ENCODE measurements around the gene PTTG1IP.
A peak's percentile ranks its signal among the peaks of the same experiment; 100 is the strongest.

Gene PTTG1IP

DNA sequence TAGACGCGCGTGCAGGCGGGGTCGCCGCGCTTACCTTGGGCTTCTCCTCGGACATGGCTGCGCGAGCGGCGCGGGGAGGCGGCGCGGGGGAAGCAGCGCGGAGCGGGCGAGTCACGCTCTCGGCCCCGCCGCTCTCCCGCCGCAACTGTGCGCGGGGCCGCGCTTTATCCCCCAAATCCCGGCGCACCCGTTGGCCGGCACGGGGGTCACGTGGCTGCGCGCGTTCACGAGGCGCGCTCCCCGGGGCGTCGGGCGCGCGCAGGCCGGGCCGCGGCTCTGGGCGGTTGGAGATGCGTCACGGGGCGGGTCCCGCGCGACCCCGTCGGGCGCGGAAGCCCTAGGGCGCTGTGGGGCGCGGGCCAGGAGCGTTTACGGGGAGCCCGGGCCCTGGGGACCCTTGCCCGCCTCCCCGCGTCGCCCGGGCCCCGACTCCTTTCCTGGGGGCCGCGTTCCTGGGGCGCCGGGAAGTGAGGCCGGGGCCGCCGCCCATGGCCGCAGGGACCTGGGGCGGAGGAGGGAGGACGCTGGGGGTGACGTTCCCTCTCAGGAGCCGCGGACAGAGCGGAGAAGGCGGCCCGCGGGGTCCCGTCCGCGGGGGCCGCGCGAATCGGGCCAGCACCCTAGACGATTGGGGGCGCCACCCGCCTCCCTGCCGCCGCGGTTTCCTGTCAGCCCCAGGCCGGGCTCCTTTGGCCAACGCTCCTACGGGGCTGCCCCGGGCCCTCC, 55.4 kb downstream of the PTTG1IP start, which contains the start of gene SUMO3:
SUMO3 (minus strand) TSS at position 149 of the 726 bp plus-strand sequence; CDS start at position 55, 94 bp downstream.
- DNase-seq = peak; percentile 85

- DNase-seq = peak; percentile 84
These were observed 56.0 kb downstream of the PTTG1IP start for GRCh38 chr21:44817506-44817880.

DNA sequence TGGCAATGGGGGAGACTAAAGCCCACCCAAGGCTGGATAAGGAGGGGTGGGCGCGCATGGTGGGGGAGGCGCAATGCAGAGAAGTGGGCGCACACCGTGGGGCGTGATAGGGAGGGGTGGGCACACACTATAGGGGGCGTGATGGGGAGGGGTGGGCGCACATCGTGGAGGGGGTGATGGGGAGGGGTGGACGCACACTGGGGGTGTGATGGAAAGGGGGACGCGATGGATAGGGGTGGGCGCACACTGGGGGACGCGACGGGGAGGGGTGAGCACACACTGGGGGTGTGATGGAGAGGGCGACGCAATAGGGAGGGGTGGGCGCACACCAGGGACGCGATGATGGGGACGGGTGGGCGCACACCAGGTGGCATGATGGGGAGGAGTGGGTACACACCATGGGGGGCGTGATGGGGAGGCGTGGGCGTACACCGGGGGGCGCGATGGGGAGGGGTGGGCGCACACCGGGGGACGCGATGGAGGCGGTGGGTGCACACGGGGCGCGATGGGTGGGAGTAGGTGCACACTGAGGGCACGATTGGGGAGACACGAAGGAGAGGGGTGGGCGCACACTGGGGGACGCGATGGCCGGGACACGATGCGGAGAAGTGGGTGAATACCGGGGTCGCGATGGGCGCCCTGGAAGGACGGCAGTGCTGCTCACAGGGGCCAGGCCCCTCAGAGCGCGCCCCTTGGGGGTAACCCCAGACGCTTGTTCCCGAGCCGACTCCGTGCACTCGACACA, 56.6 kb downstream of the PTTG1IP start:
- DNase-seq = no peak

GRCh38 chr21:44815852-44816628, 57.5 kb downstream of the PTTG1IP start:
- DNase-seq = no peak

- no peak for DNase-seq
These were observed 58.3 kb downstream of the PTTG1IP start for GRCh38 chr21:44815225-44815624.

DNA sequence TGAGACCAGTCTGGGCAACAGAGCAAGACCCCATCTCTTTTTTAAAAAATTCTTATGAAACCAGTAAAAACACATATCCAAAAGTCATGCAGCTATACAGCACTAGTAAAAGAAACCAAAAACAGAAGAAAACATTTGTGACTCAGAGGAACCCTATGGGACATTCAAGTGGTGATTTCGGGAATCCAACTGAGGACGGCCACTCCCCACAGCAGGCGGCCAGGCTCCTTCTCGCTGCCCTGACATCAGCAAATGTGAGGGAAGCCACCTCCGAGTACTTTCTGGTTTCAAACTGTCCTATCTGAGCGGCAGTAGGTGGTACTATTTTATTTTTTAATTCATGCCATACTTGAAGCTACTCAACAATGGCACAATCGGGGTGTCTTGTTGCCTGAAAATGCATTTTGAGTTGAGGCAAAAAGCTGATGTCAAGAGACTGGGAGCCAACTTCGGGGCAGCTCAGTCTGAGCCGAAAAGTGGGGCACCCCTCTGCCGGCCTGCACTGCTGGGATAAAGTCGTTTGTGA, 58.9 kb downstream of the PTTG1IP start:
- DNase-seq = no peak

DNA sequence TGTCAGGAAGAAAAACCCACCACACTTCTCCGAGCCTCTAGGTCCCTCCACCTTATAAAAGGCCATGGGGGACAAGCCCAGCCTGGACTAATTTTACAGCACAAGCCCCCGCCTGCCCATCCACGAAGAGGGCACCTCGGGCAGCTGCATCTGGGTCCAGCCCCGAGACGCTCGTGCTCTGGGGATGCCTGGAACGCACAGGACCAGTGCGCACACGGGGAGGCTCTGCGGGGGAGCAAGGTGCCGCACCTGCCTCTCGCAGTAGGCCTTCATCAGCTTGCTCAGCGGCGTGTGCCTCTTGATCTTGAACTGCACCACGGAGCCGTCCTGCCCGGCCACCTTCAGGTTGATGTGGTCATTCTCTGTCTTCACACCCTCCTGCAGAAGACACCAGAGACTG, 59.8 kb downstream of the PTTG1IP start:
- DNase-seq = no peak

DNA sequence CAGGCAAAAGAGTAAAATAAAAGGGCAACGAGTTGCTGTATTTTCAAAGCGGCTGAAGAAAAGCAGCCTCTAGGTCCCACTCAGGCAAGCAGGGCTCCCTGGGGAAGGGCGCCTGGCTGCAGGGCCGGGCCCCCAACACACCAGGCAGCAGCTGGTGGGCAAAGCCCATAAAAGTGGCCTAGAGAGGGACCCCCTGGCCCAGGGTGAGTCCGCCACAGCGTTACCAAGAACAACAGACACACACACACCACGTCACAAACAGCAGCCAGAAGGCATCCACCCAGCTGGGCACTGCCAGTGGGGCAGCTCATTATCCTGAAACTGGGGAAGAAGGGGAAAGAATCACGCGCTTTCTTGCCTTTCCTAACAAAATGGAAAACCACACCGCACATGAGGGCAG, 60.3 kb downstream of the PTTG1IP start:
- DNase-seq = no peak

DNA sequence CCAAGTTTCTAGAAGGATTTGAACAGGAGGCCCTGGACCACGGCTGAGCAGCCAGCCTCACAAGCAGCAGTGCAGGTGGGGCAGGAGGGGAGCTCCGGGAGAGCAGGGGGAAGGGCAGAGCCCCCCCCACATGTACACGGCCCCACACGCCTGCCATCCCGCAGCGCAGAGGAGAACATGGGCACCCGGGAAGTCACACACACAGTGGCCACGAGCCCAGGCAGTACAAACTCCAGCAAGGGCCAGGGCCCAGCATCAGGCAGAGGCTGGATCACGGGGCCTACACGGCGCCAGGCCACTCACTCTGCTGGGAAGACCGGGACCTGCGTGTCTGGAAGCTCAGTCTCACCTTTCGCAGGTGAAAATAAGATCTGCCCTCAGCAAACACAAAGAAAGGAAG, 60.9 kb downstream of the PTTG1IP start:
- no peak for DNase-seq

DNA sequence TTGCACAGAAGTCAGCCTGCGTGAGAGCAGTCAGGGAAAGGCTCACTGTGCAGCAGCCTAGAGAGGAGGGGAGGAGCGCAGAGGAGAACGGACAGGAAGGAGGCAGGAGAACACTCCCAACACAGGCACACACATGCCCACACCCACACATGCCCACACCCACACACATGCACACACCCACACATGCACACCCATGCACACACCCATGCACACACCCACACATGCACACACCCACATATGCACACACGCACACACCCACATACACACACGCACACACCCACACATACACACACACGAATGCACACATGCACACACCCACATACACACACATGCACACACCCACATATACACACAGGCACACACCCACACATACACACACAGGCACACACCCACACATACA, 62.7 kb downstream of the PTTG1IP start:
- DNase-seq = no peak

DNA sequence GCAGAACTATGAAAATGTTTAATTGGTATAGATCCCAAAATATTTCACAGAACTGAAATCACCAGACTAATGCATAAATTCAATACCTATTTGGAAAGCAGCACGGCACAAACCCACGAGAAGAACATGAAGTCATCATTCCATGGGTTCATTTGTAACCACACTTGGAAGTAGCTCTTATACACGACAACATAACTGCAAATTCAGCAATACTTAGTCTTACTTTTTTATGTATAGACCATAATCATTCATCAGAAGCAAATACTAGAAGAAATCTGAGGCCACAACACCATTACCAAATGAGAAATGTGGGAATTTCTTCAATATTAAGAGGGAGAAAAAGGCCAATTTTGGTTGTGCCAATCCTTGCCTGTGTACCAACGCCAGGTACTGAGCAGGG, 67.6 kb downstream of the PTTG1IP start:
- no peak for DNase-seq

GRCh38 chr21:44805226-44805625, 68.3 kb downstream of the PTTG1IP start:
- DNase-seq = no peak

DNA sequence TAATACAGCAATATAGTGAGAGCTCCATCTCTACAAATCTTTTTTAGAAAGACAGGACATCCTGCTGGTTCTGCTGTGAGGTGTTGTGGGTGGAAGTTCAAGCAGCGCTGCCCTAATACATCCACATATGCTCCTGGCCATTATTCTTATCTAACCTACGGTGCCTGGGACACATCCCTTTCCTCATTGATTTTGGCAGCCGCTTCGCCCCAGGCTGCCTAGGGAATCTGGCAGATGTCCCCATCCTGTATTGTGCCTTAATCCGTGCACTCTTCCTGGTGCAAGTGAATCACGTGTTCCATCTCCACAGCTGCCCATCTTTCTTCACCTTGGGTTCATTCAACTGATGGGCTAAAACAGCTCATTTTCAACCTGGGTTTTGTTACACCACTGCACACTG, 68.7 kb downstream of the PTTG1IP start:
- no peak for DNase-seq

DNA sequence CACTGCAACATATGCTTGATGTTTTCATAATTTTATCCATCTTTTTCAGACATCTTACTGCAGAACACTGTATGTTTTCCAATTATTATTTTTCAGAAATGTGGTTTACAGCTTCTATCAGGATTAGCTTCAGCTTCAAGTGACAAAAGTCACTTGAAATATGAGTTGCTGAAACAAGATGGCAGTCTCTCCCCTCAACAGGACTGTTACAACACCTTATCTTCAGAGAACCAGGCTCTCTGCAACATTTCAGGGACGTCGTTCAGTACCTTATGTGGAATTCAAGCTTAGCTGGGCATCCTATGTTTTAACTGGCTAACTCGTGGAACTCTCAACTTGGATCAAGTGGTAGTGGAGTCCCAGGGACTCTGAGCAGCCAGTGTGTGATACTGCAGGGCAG, 69.8 kb downstream of the PTTG1IP start:
- DNase-seq = no peak

DNA sequence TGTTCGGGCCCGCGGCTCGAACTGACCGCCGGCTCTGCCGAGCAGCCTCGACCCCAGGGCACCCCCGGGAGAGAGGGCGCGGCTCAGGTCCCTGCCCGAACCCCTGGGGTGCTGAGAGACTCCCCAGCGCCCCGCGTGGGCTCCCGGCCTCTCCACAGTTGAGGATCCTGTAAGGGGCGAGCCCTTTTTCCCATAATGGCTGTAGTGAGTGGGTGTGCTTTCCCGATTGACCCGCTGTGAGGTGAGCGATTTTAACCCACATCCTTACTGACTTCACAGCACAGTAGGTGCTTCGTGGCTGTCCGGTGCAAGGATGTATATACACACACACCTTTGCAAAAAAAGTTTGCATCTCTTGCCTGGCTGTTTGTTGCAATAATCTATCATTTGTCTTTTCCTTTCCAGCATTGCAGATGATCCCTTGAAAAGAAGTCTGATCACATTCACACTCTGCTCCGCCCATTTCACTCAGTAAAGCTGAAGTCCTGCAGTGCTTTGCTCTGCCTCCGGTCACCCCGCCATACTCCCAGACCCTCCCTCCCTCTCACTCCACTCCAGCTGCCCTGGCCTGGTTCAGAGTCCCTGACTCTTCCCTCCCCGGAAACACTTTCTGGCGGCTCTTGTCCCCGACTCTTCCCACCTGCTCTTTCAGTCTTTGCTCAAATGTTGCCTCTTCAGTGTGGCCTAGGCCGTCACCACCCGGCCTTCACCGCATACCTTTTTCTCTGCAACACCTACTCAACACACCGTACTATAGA, 70.9 kb downstream of the PTTG1IP start:
- DNase-seq = no peak

- DNase-seq = peak; percentile 78
These were observed 71.8 kb downstream of the PTTG1IP start, which contains the start of gene UBE2G2 for GRCh38 chr21:44801468-44802395. Gene UBE2G2 (minus strand): TSS chr21:44801820. CDS start chr21:44801748, 72 bp downstream.

DNA sequence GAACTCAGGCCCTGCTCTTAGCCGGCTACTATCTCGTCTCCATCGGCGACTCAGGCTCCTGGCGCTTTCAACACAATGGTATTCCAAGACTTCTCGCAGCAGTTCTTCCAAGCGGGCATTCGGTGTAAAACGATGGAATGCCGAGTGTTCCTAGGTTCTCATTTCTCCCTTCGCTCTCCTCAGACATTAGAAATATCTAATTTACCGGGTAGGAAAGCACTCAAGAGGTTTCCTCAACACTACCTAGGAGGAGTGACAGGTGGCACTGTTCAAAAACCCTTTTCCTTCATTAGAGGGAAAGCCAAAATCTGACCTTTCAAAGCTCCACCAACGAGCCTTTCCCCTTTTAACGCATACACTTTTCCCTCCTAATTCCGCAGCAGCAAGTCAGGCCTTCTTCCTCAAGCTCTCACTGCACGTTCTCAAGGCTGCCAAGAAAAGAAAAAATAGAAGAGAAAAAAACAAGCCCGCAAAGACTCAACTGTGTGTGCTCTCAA, 72.5 kb downstream of the PTTG1IP start:
- DNase-seq = no peak

GRCh38 chr21:44800103-44800502, 73.4 kb downstream of the PTTG1IP start:
- no peak for DNase-seq

- no peak for DNase-seq
These were observed 73.8 kb downstream of the PTTG1IP start for GRCh38 chr21:44799646-44800045.
